Parathyroid adenoma (tissue), 2 donors: ENCODE measurements around the gene HLF.

Experiments used
- H2AFZ ChIP-seq: fragments of 300-600 bp; sonication (generic); one replicate; pipeline ENCODE4 v1.7.0; 2017; ENCODE audit warnings: antibody characterized with exemption, mild to moderate bottlenecking
- H3K27ac ChIP-seq: fragments of 300-600 bp; sonication (generic); one replicate; pipeline ENCODE4 v1.7.0; 2017
- H3K27me3 ChIP-seq: fragments of 300-600 bp; sonication (generic); one replicate; pipeline ENCODE4 v1.7.0; 2017; ENCODE audit warnings: low read length; ENCODE audit not compliant: control insufficient read depth, insufficient read depth
- H3K36me3 ChIP-seq: fragments of 300-600 bp; sonication (generic); one replicate; pipeline ENCODE4 v1.7.0; 2017; ENCODE audit warnings: low read length; ENCODE audit not compliant: control insufficient read depth, insufficient read depth
- H3K4me1 ChIP-seq: fragments of 300-600 bp; sonication (generic); one replicate; pipeline ENCODE4 v1.7.0; 2017; ENCODE audit warnings: control low read depth
- H3K4me2 ChIP-seq: fragments of 300-600 bp; sonication (generic); one replicate; pipeline ENCODE4 v1.7.0; 2017; ENCODE audit warnings: low read length
- H3K4me3 ChIP-seq: fragments of 300-600 bp; sonication (generic); one replicate; pipeline ENCODE4 v1.7.0; 2017; ENCODE audit warnings: low read depth, low read length
- H3K79me2 ChIP-seq: fragments of 300-600 bp; sonication (generic); one replicate; pipeline ENCODE4 v1.7.0; 2017; ENCODE audit warnings: control low read depth
- H3K9ac ChIP-seq: fragments of 300-600 bp; sonication (generic); one replicate; pipeline ENCODE4 v1.7.0; 2017; ENCODE audit warnings: mild to moderate bottlenecking
- H3K9me3 ChIP-seq: fragments of 300-600 bp; sonication (generic); one replicate; pipeline ENCODE4 v1.7.0; 2017; ENCODE audit warnings: low read length; ENCODE audit not compliant: control insufficient read depth
- TF ChIP-seq, protein P1 (sequence below): fragments of 300-600 bp; sonication (generic); IDR thresholded peaks from one replicate; pipeline ENCODE4 v1.7.0; 2017; ENCODE audit warnings: antibody characterized with exemption, mild to moderate bottlenecking
- donor health status: primary hyperparathyroidism.

The HLF gene

DNA sequence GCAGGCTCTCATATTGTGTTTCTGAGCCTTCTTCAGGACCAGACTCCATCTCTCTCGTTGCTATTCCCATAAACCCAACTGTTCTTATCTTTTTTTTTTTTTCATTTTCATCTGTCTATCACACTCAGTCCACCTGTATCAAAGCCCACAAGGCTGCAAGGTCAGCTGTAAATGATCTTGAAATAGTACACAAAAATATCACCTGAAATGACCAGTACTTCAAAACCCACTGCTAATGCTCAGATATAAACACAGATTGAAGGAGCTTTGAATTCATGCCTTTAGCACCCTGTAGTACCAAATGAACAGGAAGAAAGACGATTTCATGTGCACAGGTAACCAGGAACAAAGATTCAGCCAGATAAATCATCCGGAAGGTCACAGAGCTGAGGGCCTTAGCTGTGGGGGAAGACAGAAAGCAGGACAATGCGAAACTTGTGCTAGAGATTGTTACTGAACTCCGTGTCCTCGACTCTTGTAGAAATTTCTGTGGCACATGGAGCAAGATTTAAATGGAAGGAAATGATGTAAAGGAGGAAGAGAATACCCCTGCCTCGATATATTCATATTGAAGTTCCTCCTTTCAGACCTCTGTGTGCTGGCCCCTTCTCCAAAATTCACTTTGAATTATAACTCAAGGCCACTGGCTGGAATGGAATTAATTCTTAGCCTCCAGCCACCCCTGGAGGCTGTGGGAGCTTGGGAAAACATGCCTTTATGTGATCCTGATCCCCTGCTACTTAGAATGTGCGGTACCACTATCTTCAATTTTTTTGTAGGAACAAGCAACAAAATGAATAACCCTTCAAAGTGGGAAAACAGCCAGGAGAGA lies 4.1 kb downstream of the HLF start:
- H3K9ac ChIP-seq: no peak overlapping the region
- no peak overlapping the region for H3K4me3 ChIP-seq
- TF ChIP-seq, protein P1, sequence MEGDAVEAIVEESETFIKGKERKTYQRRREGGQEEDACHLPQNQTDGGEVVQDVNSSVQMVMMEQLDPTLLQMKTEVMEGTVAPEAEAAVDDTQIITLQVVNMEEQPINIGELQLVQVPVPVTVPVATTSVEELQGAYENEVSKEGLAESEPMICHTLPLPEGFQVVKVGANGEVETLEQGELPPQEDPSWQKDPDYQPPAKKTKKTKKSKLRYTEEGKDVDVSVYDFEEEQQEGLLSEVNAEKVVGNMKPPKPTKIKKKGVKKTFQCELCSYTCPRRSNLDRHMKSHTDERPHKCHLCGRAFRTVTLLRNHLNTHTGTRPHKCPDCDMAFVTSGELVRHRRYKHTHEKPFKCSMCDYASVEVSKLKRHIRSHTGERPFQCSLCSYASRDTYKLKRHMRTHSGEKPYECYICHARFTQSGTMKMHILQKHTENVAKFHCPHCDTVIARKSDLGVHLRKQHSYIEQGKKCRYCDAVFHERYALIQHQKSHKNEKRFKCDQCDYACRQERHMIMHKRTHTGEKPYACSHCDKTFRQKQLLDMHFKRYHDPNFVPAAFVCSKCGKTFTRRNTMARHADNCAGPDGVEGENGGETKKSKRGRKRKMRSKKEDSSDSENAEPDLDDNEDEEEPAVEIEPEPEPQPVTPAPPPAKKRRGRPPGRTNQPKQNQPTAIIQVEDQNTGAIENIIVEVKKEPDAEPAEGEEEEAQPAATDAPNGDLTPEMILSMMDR: no peak
- no peaks in the 10 kb centered on the region for H3K27me3 ChIP-seq
- no peak overlapping the region for H3K27ac ChIP-seq
- H3K36me3 ChIP-seq: no peaks in the 10 kb centered on the region
- H3K4me1 ChIP-seq: peaks cover 6% of the 10 kb centered on the region
- no peak overlapping the region for H2AFZ ChIP-seq
- H3K4me2 ChIP-seq: peak overlapping the region; percentile 3
- H3K79me2 ChIP-seq: no peaks in the 10 kb centered on the region
- no peaks in the 10 kb centered on the region for H3K9me3 ChIP-seq

DNA sequence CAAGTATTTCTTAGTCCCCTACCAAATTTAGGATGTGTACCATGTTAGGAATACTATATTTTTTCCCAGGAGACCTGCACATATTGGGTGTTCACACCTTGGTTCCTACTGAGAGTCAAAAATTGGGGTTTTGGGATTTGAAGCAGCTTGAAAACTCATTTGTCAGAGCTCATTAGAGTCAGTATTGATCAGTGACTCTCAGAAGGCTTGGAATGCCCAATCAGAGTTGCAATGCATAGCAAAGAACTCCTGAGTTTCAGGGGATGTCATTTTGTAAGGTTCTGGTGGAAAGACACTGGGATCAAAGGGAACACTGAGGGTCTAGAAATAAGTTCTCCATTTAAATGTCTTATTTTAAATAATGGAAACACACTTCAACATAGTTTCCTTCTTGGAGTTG lies 5.1 kb downstream of the HLF start:
- no peaks in the 10 kb centered on the region for H3K4me1 ChIP-seq
- TF ChIP-seq, protein P1: no peak
- no peaks in the 10 kb centered on the region for H3K27me3 ChIP-seq
- H3K9me3 ChIP-seq: no peaks in the 10 kb centered on the region
- no peaks in the 10 kb centered on the region for H3K79me2 ChIP-seq
- no peak overlapping the region for H3K4me2 ChIP-seq
- no peak overlapping the region for H3K4me3 ChIP-seq
- H3K9ac ChIP-seq: no peak overlapping the region
- no peak overlapping the region for H2AFZ ChIP-seq
- no peak overlapping the region for H3K27ac ChIP-seq
- H3K36me3 ChIP-seq: no peaks in the 10 kb centered on the region

DNA sequence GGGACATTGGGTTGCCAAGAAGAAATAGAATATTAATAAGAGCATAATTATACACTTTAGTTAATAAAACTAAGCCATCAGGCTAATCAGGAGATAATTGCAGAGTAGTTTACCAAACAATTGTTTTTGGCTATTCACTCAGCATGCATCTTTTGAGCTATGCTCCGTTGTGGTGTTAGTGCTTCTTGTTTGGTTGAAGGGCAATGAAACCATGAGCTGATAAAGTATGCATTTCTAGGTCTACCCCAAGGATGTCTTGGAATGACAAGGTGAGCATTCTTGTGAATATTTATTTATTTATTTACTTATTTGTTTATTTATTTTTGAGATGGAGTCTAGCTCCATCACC lies 6.4 kb downstream of the HLF start:
- no peak overlapping the region for H3K27ac ChIP-seq
- no peaks in the 10 kb centered on the region for H3K9me3 ChIP-seq
- H3K79me2 ChIP-seq: no peaks in the 10 kb centered on the region
- H3K4me1 ChIP-seq: no peaks in the 10 kb centered on the region
- no peaks in the 10 kb centered on the region for H3K36me3 ChIP-seq
- H2AFZ ChIP-seq: no peak overlapping the region
- H3K27me3 ChIP-seq: no peaks in the 10 kb centered on the region
- TF ChIP-seq, protein P1: no peak
- H3K4me2 ChIP-seq: no peak overlapping the region
- H3K9ac ChIP-seq: no peak overlapping the region
- H3K4me3 ChIP-seq: no peak overlapping the region

DNA sequence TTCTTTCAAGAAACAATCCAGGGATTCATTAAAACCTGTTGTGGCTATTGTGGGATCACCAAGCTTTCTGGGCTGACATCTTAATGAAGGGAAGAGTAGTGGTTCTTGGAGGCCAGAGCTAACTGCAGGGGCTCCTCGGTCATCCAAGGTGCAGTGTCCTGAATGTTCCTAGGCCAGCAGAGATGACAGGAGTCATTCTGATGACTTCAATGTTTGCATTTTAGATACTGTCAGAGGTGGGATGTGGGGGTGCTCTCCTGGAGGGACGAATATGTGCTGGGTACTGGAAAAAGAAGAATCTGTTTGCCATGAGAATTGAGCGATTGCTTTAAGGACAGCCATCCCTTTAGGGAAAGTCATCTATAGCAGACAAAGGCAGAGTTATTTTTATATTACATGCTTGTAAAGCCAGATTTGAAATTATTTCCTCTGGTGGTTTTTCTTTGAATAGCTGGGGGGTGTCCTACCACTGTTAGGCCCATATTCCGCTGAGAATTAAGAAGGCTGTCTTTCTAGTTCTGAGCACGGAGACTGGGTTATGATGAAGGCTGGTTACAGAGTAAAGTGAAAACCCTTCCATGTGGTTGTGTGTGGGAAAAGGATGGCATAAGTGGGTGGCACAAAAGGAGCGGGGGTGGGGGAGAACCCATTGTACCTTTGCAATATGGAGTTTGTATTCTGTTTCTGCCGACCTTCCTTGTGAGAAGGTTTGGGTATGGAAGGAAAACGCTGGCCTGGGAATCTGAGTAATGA lies 7.4 kb downstream of the HLF start:
- H3K4me2 ChIP-seq: no peak overlapping the region
- H2AFZ ChIP-seq: no peak overlapping the region
- no peaks in the 10 kb centered on the region for H3K79me2 ChIP-seq
- no peaks in the 10 kb centered on the region for H3K4me1 ChIP-seq
- H3K36me3 ChIP-seq: no peaks in the 10 kb centered on the region
- H3K4me3 ChIP-seq: no peak overlapping the region
- TF ChIP-seq, protein P1: no peak
- H3K27me3 ChIP-seq: no peaks in the 10 kb centered on the region
- H3K9me3 ChIP-seq: no peaks in the 10 kb centered on the region
- H3K27ac ChIP-seq: no peak overlapping the region
- no peak overlapping the region for H3K9ac ChIP-seq
